HepG2 (cell line): ENCODE results near the gene ADCYAP1R1. TPM values are rescaled to one million over a fixed set of nuclear protein-coding genes. Genes with fewer than 3 reads are reported as not detected.

Source experiments
- GPBP1L1 ChIP-seq: sonication (generic); formaldehyde crosslinking; IDR thresholded peaks from 2 replicates; pipeline ENCODE4 v1.5.0; 2020; ENCODE audit warnings: mild to moderate bottlenecking, missing genetic modification reagents
- IKZF5 ChIP-seq: IDR thresholded peaks from 2 replicates; pipeline ENCODE4 v1.6.1; 2018; ENCODE audit warnings: missing genetic modification reagents, mild to moderate bottlenecking, missing compliant biosample characterization
- LBX2 ChIP-seq: sonication (generic); formaldehyde crosslinking; IDR thresholded peaks from 2 replicates; pipeline ENCODE4 v1.5.0; 2020; ENCODE audit warnings: missing genetic modification reagents, mild to moderate bottlenecking, borderline replicate concordance
- MBNL3 ChIP-seq: fragments of 250-450 bp; sonication (Bioruptor Pico); conservative IDR thresholded peaks from 2 replicates; pipeline ENCODE4 v1.8.0; 2022; ENCODE audit warnings: mild to moderate bottlenecking, inconsistent platforms
- MTA3 ChIP-seq: sonication (generic); formaldehyde crosslinking; IDR thresholded peaks from 2 replicates; pipeline ENCODE4 v1.4.0; 2020; ENCODE audit warnings: missing genetic modification reagents
- U2AF1 ChIP-seq: fragments of 200-400 bp; formaldehyde crosslinking; optimal IDR thresholded peaks from 2 replicates; pipeline ENCODE3; 2017; ENCODE audit warnings: mild to moderate bottlenecking, low read depth, low read length
- ZFP1 ChIP-seq: IDR thresholded peaks from 2 replicates; pipeline ENCODE4 v1.6.1; 2016
- ZNF18 ChIP-seq: sonication (generic); formaldehyde crosslinking; IDR thresholded peaks from 2 replicates; pipeline ENCODE4 v1.8.0; 2022; ENCODE audit warnings: mild to moderate bottlenecking, missing genetic modification reagents; ENCODE audit not compliant: insufficient replicate concordance
- ZNF30 ChIP-seq: sonication (generic); formaldehyde crosslinking; IDR thresholded peaks from 2 replicates; pipeline ENCODE4 v1.5.0; 2020; ENCODE audit warnings: mild to moderate bottlenecking, missing genetic modification reagents
- ZNF468 ChIP-seq: sonication (generic); formaldehyde crosslinking; IDR thresholded peaks from 2 replicates; pipeline ENCODE4 v1.8.0; 2022; ENCODE audit warnings: mild to moderate bottlenecking, moderate library complexity, missing genetic modification reagents
- ZSCAN29 ChIP-seq: sonication (generic); formaldehyde crosslinking; conservative IDR thresholded peaks from 2 replicates; pipeline ENCODE4 v1.4.0; 2020; ENCODE audit warnings: mild to moderate bottlenecking, missing genetic modification reagents
- polyA plus RNA-seq, 8 experiments: library from polyadenylated mRNA; depleted of rRNA in 3 of 8; stranded (reverse) in 7 of 8; unstranded in 1 of 8; fragments of >200 nt; fragmentation: Illumina TruSeq in 4 of 8; extraction: Trizol in 4 of 8; gene quantifications; 2 replicates each; pipeline versions ENCODE4 v1.2.1 to v1.2.3, GENCODE V29; 2011 to 2016; ENCODE audit warnings: low read depth in 4 of 8, missing spikeins in 1 of 8, mixed read lengths in 1 of 8; ENCODE audit not compliant: insufficient read depth in 1 of 8
- total RNA-seq, 5 experiments: library from RNA; depleted of rRNA; stranded (reverse); fragments of >200 nt; fragmentation: Illumina TruSeq; extraction: Trizol; gene quantifications; 2 replicates each; pipeline ENCODE4 v1.2.3, GENCODE V29; 2016; ENCODE audit warnings: low read depth in 1 of 5

Gene ADCYAP1R1
- total and polyA plus RNA-seq, 2 of the 13 experiments (the other 11 are each of a cell fraction or from before 2014, with no cell fraction given) = not detected

GRCh38 chr7:31070991-31071644 is 19.0 kb downstream of the ADCYAP1R1 start (continued):
- no peak for TF ChIP-seq ZSCAN29 (CRISPR knock-in tag)
- no peak for TF ChIP-seq ZFP1 (CRISPR knock-in tag)
- no peak for TF ChIP-seq IKZF5 (CRISPR knock-in tag)
- no peak for TF ChIP-seq LBX2 (CRISPR knock-in tag)
- TF ChIP-seq MBNL3 (CRISPR knock-in tag) = no peak
- no peak for TF ChIP-seq GPBP1L1
- no peak for TF ChIP-seq ZNF468
- no peak for TF ChIP-seq MTA3
- no peak for TF ChIP-seq ZNF18
- no peak for TF ChIP-seq U2AF1
- TF ChIP-seq ZNF30 (CRISPR knock-in tag) = no peak
- TF ChIP-seq, all 625 proteins: peak for 0
